Glomerular endothelial cell (primary cell): ENCODE results near the gene MTHFD1. TPM values are rescaled to one million over a fixed set of nuclear protein-coding genes. Genes with fewer than 3 reads are reported as not detected.

Source experiments
- total RNA-seq: library from RNA; depleted of rRNA; stranded (reverse); fragments of >200 nt; gene quantifications from 2 replicates; pipeline ENCODE4 v1.2.3, GENCODE V29; 2015

The MTHFD1 gene
- total RNA-seq, 1 donor from 2014 or later: 43.3 TPM

Other genes with a start within 250 kb of the MTHFD1 start
- 0.05 and 0.06 TPM in 2 replicates for gene ESR2, start 94.0 kb upstream of the MTHFD1 start, total RNA-seq
- 0.48 and 0.76 TPM in 2 replicates for gene AKAP5, start 77.1 kb downstream of the MTHFD1 start, total RNA-seq
- gene ZBTB25, start 115.5 kb downstream of the MTHFD1 start, total RNA-seq: 2.6 and 4.1 TPM in 2 replicates
- gene ZBTB1, start 116.4 kb downstream of the MTHFD1 start, total RNA-seq: 31.0 and 34.2 TPM in 2 replicates
- 5.2 and 14.5 TPM in 2 replicates for gene HSPA2, start 152.4 kb downstream of the MTHFD1 start, total RNA-seq
- not detected in 2 replicates for gene PPP1R36, start 161.6 kb downstream of the MTHFD1 start, total RNA-seq